ENCODE results near the gene C10orf88.
"Not testable (repeated sequence)": the region's sequence is repeated elsewhere in the genome, so short reads cannot be mapped to it uniquely, and the experiment has no call there.

C10orf88 gene

GRCh38 chr10:122957474-122957873 is 3.4 kb upstream of the C10orf88 start:
- DNase-seq, result no peak

GRCh38 chr10:122955892-122956291 is 1.9 kb upstream of the C10orf88 start:
- DNase-seq, result no peak

- peak; percentile 3 for DNase-seq
Observed at GRCh38 chr10:122954731-122955050, 664 bp upstream of the C10orf88 start.

- no peak for DNase-seq
Observed at GRCh38 chr10:122949296-122949695, 4.7 kb downstream of the C10orf88 start.

GRCh38 chr10:122939856-122940543 is 14.0 kb downstream of the C10orf88 start:
- no peak for DNase-seq

GRCh38 chr10:122939133-122939855 is 14.7 kb downstream of the C10orf88 start:
- no peak for DNase-seq

- no peak for DNase-seq
Observed at GRCh38 chr10:122931088-122931906, 22.7 kb downstream of the C10orf88 start.

GRCh38 chr10:122930140-122930539 is 23.9 kb downstream of the C10orf88 start:
- no peak for DNase-seq

- DNase-seq, result no peak
Observed at GRCh38 chr10:122915700-122916099, 38.3 kb downstream of the C10orf88 start.

- peak; percentile 9 for DNase-seq
Observed at GRCh38 chr10:122911889-122912484, 42.0 kb downstream of the C10orf88 start.

GRCh38 chr10:122910310-122910709 is 43.7 kb downstream of the C10orf88 start, which contains the start of gene FAM24A:
Gene FAM24A (plus strand): TSS chr10:122910610. CDS start chr10:122911635, 1,025 bp downstream.
- no peak for DNase-seq

GRCh38 chr10:122903861-122904260 is 50.2 kb downstream of the C10orf88 start:
- not testable (repeated sequence) for DNase-seq

GRCh38 chr10:122894261-122894944 is 59.6 kb downstream of the C10orf88 start:
- no peak for DNase-seq

- no peak for DNase-seq
Observed at GRCh38 chr10:122884166-122884565, 69.9 kb downstream of the C10orf88 start.

GRCh38 chr10:122882766-122883165 is 71.3 kb downstream of the C10orf88 start:
- no peak for DNase-seq

Data from effector CD4-positive, alpha-beta T cell (primary cell).